Measurements from ENCODE around the gene WDR17. TPM values are rescaled to one million over a fixed set of nuclear protein-coding genes. Genes with fewer than 3 reads are reported as not detected.

The WDR17 gene
- total RNA-seq, 1 donor from 2014 or later, result 6.3 TPM

- TF ChIP-seq CTCF (IDR thresholded peaks at IDR 0.05; ENCODE audit: partially characterized antibody, unreplicated experiment), result no peak
- Mint-ChIP-seq H3K4me3 (ENCODE audit: unreplicated experiment) (no peak overlapping the region), H3K4me1 (ENCODE audit: low read depth, unreplicated experiment) (no peaks in the 10 kb centered on the region), H3K9me3 (ENCODE audit: unreplicated experiment) (no peaks in the 10 kb centered on the region), H3K27me3 (ENCODE audit: unreplicated experiment) (no peaks in the 10 kb centered on the region), H3K36me3 (ENCODE audit: unreplicated experiment) (no peaks in the 10 kb centered on the region), H3K27ac (ENCODE audit: unreplicated experiment) (no peak overlapping the region)
- DNase-seq, result no peak
Observed at GRCh38 chr4:176077561-176077960, 11.9 kb downstream of the WDR17 start.

- DNase-seq, result no peak
- no peak for TF ChIP-seq CTCF (IDR thresholded peaks at IDR 0.05; ENCODE audit: partially characterized antibody, unreplicated experiment)
- Mint-ChIP-seq H3K4me1 (ENCODE audit: low read depth, unreplicated experiment) (no peaks in the 10 kb centered on the region), H3K27ac (ENCODE audit: unreplicated experiment) (no peak overlapping the region), H3K4me3 (ENCODE audit: unreplicated experiment) (no peak overlapping the region), H3K27me3 (ENCODE audit: unreplicated experiment) (no peaks in the 10 kb centered on the region), H3K9me3 (ENCODE audit: unreplicated experiment) (no peaks in the 10 kb centered on the region), H3K36me3 (ENCODE audit: unreplicated experiment) (no peaks in the 10 kb centered on the region)
Observed at GRCh38 chr4:176084769-176085168, 19.1 kb downstream of the WDR17 start.

GRCh38 chr4:176090115-176090514, 24.5 kb downstream of the WDR17 start:
- no peak overlapping the region for H3K27ac Mint-ChIP-seq (ENCODE audit: unreplicated experiment)
- no peak for TF ChIP-seq CTCF (IDR thresholded peaks at IDR 0.05; ENCODE audit: partially characterized antibody, unreplicated experiment)
- H3K9me3 Mint-ChIP-seq (ENCODE audit: unreplicated experiment), result peaks cover 3% of the 10 kb centered on the region
- no peaks in the 10 kb centered on the region for H3K4me1 Mint-ChIP-seq (ENCODE audit: low read depth, unreplicated experiment)
- DNase-seq, result no peak
- no peaks in the 10 kb centered on the region for H3K36me3 Mint-ChIP-seq (ENCODE audit: unreplicated experiment)
- H3K4me3 Mint-ChIP-seq (ENCODE audit: unreplicated experiment), result no peak overlapping the region
- no peaks in the 10 kb centered on the region for H3K27me3 Mint-ChIP-seq (ENCODE audit: unreplicated experiment)

- H3K9me3 Mint-ChIP-seq (ENCODE audit: unreplicated experiment), result no peaks in the 10 kb centered on the region
- no peak overlapping the region for H3K4me3 Mint-ChIP-seq (ENCODE audit: unreplicated experiment)
- H3K4me1 Mint-ChIP-seq (ENCODE audit: low read depth, unreplicated experiment), result no peaks in the 10 kb centered on the region
- H3K27ac Mint-ChIP-seq (ENCODE audit: unreplicated experiment), result no peak overlapping the region
- no peaks in the 10 kb centered on the region for H3K27me3 Mint-ChIP-seq (ENCODE audit: unreplicated experiment)
- DNase-seq, result no peak
- peak; percentile 25 for TF ChIP-seq CTCF (IDR thresholded peaks at IDR 0.05; ENCODE audit: partially characterized antibody, unreplicated experiment)
- peaks cover 6% of the 10 kb centered on the region for H3K36me3 Mint-ChIP-seq (ENCODE audit: unreplicated experiment)
Observed at GRCh38 chr4:176099314-176099713, 33.7 kb downstream of the WDR17 start.

- no peak for TF ChIP-seq CTCF (IDR thresholded peaks at IDR 0.05; ENCODE audit: partially characterized antibody, unreplicated experiment)
- peaks cover 6% of the 10 kb centered on the region for H3K36me3 Mint-ChIP-seq (ENCODE audit: unreplicated experiment)
- peaks cover 1% of the 10 kb centered on the region for H3K27me3 Mint-ChIP-seq (ENCODE audit: unreplicated experiment)
- H3K4me1 Mint-ChIP-seq (ENCODE audit: low read depth, unreplicated experiment), result no peaks in the 10 kb centered on the region
- DNase-seq, result no peak
- H3K4me3 Mint-ChIP-seq (ENCODE audit: unreplicated experiment), result no peak overlapping the region
- no peaks in the 10 kb centered on the region for H3K9me3 Mint-ChIP-seq (ENCODE audit: unreplicated experiment)
- no peak overlapping the region for H3K27ac Mint-ChIP-seq (ENCODE audit: unreplicated experiment)
Observed at GRCh38 chr4:176102414-176103063, 36.9 kb downstream of the WDR17 start.
